BJ (cell line): Measurements from ENCODE around the gene CDC14B. TPM values are rescaled to one million over a fixed set of nuclear protein-coding genes. Genes with fewer than 3 reads are reported as not detected.
"Not testable (repeated sequence)": the region's sequence is repeated elsewhere in the genome, so short reads cannot be mapped to it uniquely, and the experiment has no call there.

Experiments used
- CTCF ChIA-PET: fragments of 350-600 bp; formaldehyde crosslinking; extraction: SDS; loops from one replicate; lab custom pipeline; 2021; ENCODE audit warnings: antibody characterized with exemption, inconsistent platforms; lab: Yijun Ruan, JAX
- POLR2A ChIA-PET: fragments of 300-600 bp; sonication (Branson Sonifier 250); formaldehyde crosslinking; extraction: SDS; loops from one replicate; lab custom pipeline; 2021; ENCODE audit warnings: antibody characterized with exemption; lab: Charles Lee
- DNase-seq: peaks from one replicate; pipeline ENCODE4 v3.0.0-alpha.2; 2011; ENCODE audit warnings: low read depth
- H3K27me3 ChIP-seq: 2 replicates; pipeline ENCODE4 v1.6.0; 2011; ENCODE audit warnings: low read length; ENCODE audit not compliant: control insufficient read depth, insufficient read depth
- H3K36me3 ChIP-seq: 2 replicates; pipeline ENCODE4 v1.5.1; 2011; ENCODE audit warnings: low read length; ENCODE audit not compliant: control insufficient read depth, insufficient read depth
- H3K4me3 ChIP-seq: 2 replicates; pipeline ENCODE4 v1.5.1; 2011; ENCODE audit warnings: low read depth, mild to moderate bottlenecking, control low read depth, low read length
- polyA plus RNA-seq: library from polyadenylated mRNA; depleted of rRNA; stranded (reverse); fragments of >200 nt; gene quantifications from 2 replicates; pipeline ENCODE4 v1.2.3, GENCODE V29; 2011
- TF ChIP-seq, protein P1 (sequence below): IDR thresholded peaks from 2 replicates; pipeline ENCODE4 v1.5.1; 2011; ENCODE audit warnings: low read depth, mild to moderate bottlenecking, control low read depth, inconsistent platforms, low read length, moderate library complexity; ENCODE audit not compliant: insufficient read depth

Gene CDC14B
- polyA plus RNA-seq, 1 experiment, result 12.1 TPM

DNA sequence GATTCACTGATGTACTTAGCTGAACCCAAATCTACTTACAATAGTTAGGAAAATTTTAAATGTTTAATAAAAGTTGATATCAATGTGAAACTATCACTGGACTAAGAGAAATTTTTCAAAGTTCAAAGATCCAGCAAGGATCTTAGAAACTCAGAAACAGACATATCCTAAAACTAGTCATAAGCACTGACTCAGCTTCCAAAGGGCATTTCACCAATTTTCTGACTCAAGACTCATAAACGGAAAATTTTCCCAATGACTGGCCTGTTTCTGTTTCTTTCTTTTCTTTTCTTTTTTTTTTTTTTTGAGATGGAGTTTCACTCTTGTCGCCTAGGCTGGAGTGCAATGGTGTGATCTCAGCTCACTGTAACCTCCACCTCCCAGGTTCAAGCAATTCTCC, 66.6 kb downstream of the CDC14B start:
- Histone ChIP-seq H3K36me3 (no peaks in the 10 kb centered on the region), H3K27me3 (no peaks in the 10 kb centered on the region), H3K4me3 (no peak overlapping the region)
- CTCF ChIA-PET, result no interaction called here
- TF ChIP-seq, protein P1, sequence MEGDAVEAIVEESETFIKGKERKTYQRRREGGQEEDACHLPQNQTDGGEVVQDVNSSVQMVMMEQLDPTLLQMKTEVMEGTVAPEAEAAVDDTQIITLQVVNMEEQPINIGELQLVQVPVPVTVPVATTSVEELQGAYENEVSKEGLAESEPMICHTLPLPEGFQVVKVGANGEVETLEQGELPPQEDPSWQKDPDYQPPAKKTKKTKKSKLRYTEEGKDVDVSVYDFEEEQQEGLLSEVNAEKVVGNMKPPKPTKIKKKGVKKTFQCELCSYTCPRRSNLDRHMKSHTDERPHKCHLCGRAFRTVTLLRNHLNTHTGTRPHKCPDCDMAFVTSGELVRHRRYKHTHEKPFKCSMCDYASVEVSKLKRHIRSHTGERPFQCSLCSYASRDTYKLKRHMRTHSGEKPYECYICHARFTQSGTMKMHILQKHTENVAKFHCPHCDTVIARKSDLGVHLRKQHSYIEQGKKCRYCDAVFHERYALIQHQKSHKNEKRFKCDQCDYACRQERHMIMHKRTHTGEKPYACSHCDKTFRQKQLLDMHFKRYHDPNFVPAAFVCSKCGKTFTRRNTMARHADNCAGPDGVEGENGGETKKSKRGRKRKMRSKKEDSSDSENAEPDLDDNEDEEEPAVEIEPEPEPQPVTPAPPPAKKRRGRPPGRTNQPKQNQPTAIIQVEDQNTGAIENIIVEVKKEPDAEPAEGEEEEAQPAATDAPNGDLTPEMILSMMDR, result no peak
- POLR2A ChIA-PET, result interaction anchor here (0.7 kb wide), 2 partner anchors 62 to 72 kb away, joined by 3 to 7 read pairs; no protein-coding TSS in a partner anchor
- peak; percentile 71 for DNase-seq

DNA sequence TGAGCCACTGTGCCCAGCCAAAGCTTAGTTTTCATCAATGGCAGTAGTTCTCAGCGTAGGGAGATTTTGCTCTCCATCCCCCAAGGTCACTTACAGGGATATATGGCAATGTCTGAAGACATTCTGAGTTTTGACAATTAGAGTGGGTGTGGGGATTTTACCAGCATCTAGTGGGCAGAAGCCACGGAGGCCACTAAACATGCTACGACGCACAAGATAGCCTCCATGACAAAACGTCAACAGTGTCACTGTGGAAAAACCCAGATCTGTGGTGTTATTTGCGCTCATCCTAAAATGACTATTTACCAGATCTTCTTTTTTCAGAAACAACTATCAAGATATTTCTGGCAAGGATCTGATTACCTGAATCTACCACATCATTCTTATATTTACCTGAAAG, 68.2 kb downstream of the CDC14B start:
- Histone ChIP-seq H3K36me3 (no peaks in the 10 kb centered on the region), H3K27me3 (no peaks in the 10 kb centered on the region), H3K4me3 (no peak overlapping the region)
- CTCF ChIA-PET, result no interaction called here
- DNase-seq, result no peak
- TF ChIP-seq, protein P1, result no peak
- POLR2A ChIA-PET, result no interaction called here

DNA sequence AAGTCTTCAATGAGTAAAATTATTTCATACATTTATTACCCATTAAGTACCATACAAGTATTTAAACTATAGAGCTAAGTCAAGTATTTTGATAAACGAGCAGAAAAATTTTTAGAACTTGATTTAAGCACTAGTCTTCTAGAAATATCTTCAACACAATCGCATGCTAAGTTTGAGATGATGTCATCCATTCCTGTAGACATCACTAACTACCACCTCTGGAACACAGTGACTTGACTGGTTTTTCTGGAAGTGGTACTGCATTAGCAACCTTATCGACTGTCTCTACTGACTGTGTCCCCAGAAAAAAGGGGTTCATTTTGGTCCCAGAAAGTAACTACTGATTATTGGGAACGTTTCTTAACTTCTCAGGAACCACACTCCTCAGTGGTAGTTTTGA, 69.0 kb downstream of the CDC14B start:
- no peak for DNase-seq
- ChIA-PET POLR2A (no interaction called here), CTCF (no interaction called here)
- Histone ChIP-seq H3K4me3 (no peak overlapping the region), H3K27me3 (no peaks in the 10 kb centered on the region), H3K36me3 (no peaks in the 10 kb centered on the region)
- TF ChIP-seq, protein P1, result no peak

DNA sequence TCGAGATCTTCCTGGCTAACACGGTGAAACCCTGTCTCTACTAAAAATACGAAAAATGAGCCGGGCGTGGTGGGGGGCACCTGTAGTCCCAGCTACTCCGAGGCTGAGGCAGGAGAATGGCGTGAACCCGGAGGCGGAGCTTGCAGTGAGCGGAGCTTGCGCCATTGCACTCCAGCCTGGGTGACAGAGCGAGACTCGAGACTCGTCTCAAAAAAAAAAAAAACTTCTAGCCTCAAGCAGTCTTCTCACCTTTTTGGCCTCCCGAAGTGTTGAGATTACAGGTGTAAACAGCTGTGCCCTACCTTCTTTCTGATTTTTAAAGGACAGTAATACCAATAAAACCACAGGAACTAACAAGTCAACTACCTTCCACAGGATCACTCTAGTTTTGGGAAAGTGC, 76.5 kb downstream of the CDC14B start:
- H3K36me3 ChIP-seq, POLR2A ChIA-PET, CTCF ChIA-PET, H3K4me3 ChIP-seq, DNase-seq, H3K27me3 ChIP-seq: not testable (repeated sequence)

DNA sequence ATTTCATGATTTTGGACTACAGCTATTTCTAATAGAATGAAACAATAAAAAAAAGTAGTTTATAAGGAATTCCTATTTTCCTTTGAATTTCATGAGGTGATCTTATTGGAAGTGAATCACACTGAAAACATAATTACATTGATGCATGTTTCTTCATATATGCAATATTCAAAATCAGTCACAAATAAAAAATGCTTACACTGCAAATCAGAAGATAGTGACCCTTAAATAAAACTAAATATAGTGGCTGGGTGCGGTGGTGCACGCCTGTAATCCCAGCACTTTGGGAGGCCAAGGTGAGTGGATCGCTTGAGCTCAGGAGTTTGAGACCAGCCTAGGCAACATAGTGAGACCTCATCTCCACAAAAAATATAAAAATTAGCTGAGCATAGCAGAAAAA, 79.5 kb downstream of the CDC14B start:
- no peaks in the 10 kb centered on the region for H3K27me3 ChIP-seq
- H3K4me3 ChIP-seq, result no peak overlapping the region
- H3K36me3 ChIP-seq, result peaks cover 1% of the 10 kb centered on the region
- DNase-seq, result no peak
- TF ChIP-seq, protein P1, result no peak
- POLR2A ChIA-PET, result no interaction called here
- CTCF ChIA-PET, result no interaction called here

DNA sequence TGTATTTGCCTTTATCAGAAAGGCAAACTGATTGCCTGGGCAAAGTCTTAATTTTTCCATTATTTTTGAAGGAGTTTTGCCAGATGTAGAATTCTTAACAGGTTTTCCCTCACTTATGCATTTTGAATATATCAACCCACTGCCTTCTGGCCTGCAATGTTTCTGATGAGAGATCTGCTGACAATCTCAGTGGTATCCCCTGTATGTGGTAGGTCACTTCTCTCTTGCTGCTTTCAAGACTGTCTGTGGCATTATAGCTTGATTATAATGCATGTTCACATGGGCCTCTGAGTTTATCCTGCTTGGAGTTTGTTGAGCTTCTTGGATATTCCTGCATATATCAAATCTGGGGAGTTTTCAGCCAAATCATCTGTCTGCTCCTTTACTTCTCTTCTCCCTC, 87.5 kb downstream of the CDC14B start:
- ChIA-PET CTCF (interaction anchor here (1.0 kb wide), 1 partner anchor 9 kb away, joined by 3 read pairs; no protein-coding TSS in a partner anchor), POLR2A (no interaction called here)
- TF ChIP-seq, protein P1, result no peak
- Histone ChIP-seq H3K4me3 (no peak overlapping the region), H3K27me3 (no peaks in the 10 kb centered on the region), H3K36me3 (peaks cover 1% of the 10 kb centered on the region; the same call in 1 of the 2 replicates)
- DNase-seq, result no peak
